GM21515 (cell line): ENCODE data around the gene SAFB.
"Not testable (repeated sequence)": the region's sequence is repeated elsewhere in the genome, so short reads cannot be mapped to it uniquely, and the experiment has no call there.

Source experiments
- ATAC-seq: cut with Tn5 transposase; IDR thresholded peaks from one replicate; pipeline ENCODE4 v1.9.1; 2021; ENCODE audit not compliant: unreplicated experiment

The SAFB gene

GRCh38 chr19:5594521-5594950, 28.3 kb upstream of the SAFB start:
- no peak for ATAC-seq

GRCh38 chr19:5595129-5595528, 27.8 kb upstream of the SAFB start:
- ATAC-seq, result no peak

- no peak for ATAC-seq
Observed at GRCh38 chr19:5595745-5596144, 27.1 kb upstream of the SAFB start.

- no peak for ATAC-seq
Observed at GRCh38 chr19:5600797-5601196, 22.1 kb upstream of the SAFB start.

- ATAC-seq, result no peak
Observed at GRCh38 chr19:5603626-5604025, 19.3 kb upstream of the SAFB start.

- no peak for ATAC-seq
Observed at GRCh38 chr19:5605362-5605761, 17.5 kb upstream of the SAFB start.

- ATAC-seq, result no peak
Observed at GRCh38 chr19:5607318-5608275, 15.3 kb upstream of the SAFB start.

GRCh38 chr19:5608291-5608690, 14.6 kb upstream of the SAFB start:
- ATAC-seq, result no peak

- not testable (repeated sequence) for ATAC-seq
Observed at GRCh38 chr19:5608766-5609165, 14.1 kb upstream of the SAFB start.

GRCh38 chr19:5609881-5610448, 12.9 kb upstream of the SAFB start:
- no peak for ATAC-seq

- no peak for ATAC-seq
Observed at GRCh38 chr19:5612891-5613865, 9.7 kb upstream of the SAFB start.

- no peak for ATAC-seq
Observed at GRCh38 chr19:5615756-5616327, 7.0 kb upstream of the SAFB start.

- no peak for ATAC-seq
Observed at GRCh38 chr19:5617080-5617479, 5.8 kb upstream of the SAFB start.

GRCh38 chr19:5618591-5618990, 4.3 kb upstream of the SAFB start:
- ATAC-seq, result no peak

- ATAC-seq, result no peak
Observed at GRCh38 chr19:5619946-5620345, 2.9 kb upstream of the SAFB start.

- ATAC-seq, result no peak
Observed at GRCh38 chr19:5621311-5621944, 1.5 kb upstream of the SAFB start.

- no peak for ATAC-seq
Observed at GRCh38 chr19:5621945-5622464, 878 bp upstream of the SAFB start.

GRCh38 chr19:5623397-5624017, 624 bp downstream of the SAFB start:
- peak; percentile 1 for ATAC-seq

- ATAC-seq, result no peak
Observed at GRCh38 chr19:5624018-5624663, 1.3 kb downstream of the SAFB start.
